ENCODE measurements around the gene PDYN. TPM values are rescaled to one million over a fixed set of nuclear protein-coding genes. Genes with fewer than 3 reads are reported as not detected.

Gene PDYN
- total RNA-seq, 1 donor from 2014 or later: not detected

DNA sequence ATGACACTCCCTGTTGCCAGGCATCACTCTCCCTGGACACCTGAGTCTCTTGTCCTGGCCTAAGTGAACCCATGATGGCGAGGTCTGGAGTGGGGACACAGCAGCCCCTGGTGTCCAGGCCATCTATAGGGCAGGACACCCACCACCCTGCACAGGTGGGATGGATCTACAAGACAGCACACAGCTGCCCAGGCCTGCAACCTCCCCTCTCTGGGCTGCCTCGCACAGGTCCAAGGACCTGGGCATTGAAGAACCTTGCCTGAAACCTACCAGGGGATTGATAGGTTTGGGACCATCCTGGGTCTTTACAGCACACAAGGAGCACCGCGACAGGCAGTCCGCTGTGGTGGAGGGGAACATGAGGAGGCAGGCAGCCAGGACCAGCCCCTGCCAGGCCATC, 11.2 kb downstream of the PDYN start:
- no peak overlapping the region for H3K4me3 ChIP-seq
- DNase-seq: no peak
- peaks cover 78% of the 10 kb centered on the region for H3K27me3 ChIP-seq (ENCODE audit: low read depth)
- H3K9me3 ChIP-seq (replicated peaks): no peaks in the 10 kb centered on the region
- intact Hi-C loops (cut with micrococcal nuclease): no loop called here
- no peaks in the 10 kb centered on the region for H3K36me3 ChIP-seq
- no peaks in the 10 kb centered on the region for H3K4me1 ChIP-seq
- TF ChIP-seq, protein P1, sequence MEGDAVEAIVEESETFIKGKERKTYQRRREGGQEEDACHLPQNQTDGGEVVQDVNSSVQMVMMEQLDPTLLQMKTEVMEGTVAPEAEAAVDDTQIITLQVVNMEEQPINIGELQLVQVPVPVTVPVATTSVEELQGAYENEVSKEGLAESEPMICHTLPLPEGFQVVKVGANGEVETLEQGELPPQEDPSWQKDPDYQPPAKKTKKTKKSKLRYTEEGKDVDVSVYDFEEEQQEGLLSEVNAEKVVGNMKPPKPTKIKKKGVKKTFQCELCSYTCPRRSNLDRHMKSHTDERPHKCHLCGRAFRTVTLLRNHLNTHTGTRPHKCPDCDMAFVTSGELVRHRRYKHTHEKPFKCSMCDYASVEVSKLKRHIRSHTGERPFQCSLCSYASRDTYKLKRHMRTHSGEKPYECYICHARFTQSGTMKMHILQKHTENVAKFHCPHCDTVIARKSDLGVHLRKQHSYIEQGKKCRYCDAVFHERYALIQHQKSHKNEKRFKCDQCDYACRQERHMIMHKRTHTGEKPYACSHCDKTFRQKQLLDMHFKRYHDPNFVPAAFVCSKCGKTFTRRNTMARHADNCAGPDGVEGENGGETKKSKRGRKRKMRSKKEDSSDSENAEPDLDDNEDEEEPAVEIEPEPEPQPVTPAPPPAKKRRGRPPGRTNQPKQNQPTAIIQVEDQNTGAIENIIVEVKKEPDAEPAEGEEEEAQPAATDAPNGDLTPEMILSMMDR (IDR thresholded peaks at IDR 0.05; ENCODE audit: borderline replicate concordance): no peak
- H3K27ac ChIP-seq (replicated peaks): no peak overlapping the region

DNA sequence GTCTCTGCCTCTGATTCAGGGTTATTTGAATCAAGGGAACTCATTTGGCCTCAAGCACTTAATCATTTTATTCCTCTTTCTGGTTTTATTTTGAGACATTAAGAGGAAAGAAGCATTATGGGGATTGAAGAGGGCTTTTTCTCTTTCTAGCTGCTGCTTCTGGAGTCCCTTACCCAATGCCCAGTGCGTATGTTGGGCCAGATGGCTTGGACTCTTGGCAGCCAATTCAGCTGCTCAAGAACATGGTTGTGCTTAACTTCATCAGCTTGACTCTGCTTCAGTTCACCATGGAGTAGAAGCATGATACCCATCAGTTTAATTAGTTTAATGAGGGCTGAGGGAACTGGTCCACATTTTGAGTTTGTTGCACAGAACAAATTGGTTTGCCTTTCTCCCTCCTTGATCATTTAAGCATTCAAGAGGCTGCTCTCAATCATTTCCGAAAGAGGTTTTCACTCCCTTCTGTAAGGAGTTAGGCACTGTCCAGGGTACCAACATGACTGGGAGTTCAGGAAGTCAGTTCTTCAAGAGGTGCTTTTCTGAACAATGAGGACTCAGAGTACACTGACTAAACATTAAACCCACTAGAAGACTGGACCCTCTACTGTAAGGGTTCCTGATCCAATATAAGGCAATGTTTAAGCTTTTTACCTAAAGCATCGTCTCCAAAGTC, 14.6 kb downstream of the PDYN start:
- H3K4me3 ChIP-seq: no peak overlapping the region
- no peaks in the 10 kb centered on the region for H3K9me3 ChIP-seq (replicated peaks)
- DNase-seq: no peak
- no peak overlapping the region for H3K27ac ChIP-seq (replicated peaks)
- TF ChIP-seq, protein P1 (IDR thresholded peaks at IDR 0.05; ENCODE audit: borderline replicate concordance): no peak
- peaks cover 58% of the 10 kb centered on the region for H3K27me3 ChIP-seq (ENCODE audit: low read depth)
- intact Hi-C loops (cut with micrococcal nuclease): no loop called here
- no peaks in the 10 kb centered on the region for H3K4me1 ChIP-seq
- H3K36me3 ChIP-seq: no peaks in the 10 kb centered on the region

DNA sequence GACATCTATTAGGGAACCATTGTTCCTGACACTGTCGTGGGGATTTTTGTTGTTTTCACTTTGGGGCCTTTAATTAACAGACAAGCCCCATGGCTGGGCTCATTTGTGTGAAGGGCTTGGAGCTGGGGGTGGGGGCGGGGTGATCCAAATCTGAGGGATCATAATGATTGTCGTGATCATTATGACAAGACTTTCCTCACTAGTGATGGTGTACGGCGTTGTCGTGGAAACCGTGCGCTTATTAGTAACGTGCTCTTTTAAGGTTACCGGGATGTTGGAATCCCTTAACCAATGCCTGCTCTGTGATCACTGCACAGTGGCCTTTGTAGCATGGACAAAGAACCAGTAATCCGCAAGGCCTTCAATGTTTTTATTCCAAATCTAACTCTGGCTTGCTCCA, 18.6 kb downstream of the PDYN start:
- no peak for DNase-seq
- no peaks in the 10 kb centered on the region for H3K36me3 ChIP-seq
- H3K27ac ChIP-seq (replicated peaks): no peak overlapping the region
- H3K9me3 ChIP-seq (replicated peaks): no peaks in the 10 kb centered on the region
- H3K27me3 ChIP-seq (ENCODE audit: low read depth): peaks cover 72% of the 10 kb centered on the region
- TF ChIP-seq, protein P1 (IDR thresholded peaks at IDR 0.05; ENCODE audit: borderline replicate concordance): no peak
- H3K4me3 ChIP-seq: no peak overlapping the region
- H3K4me1 ChIP-seq: no peaks in the 10 kb centered on the region
- intact Hi-C loops (cut with micrococcal nuclease): no loop called here

DNA sequence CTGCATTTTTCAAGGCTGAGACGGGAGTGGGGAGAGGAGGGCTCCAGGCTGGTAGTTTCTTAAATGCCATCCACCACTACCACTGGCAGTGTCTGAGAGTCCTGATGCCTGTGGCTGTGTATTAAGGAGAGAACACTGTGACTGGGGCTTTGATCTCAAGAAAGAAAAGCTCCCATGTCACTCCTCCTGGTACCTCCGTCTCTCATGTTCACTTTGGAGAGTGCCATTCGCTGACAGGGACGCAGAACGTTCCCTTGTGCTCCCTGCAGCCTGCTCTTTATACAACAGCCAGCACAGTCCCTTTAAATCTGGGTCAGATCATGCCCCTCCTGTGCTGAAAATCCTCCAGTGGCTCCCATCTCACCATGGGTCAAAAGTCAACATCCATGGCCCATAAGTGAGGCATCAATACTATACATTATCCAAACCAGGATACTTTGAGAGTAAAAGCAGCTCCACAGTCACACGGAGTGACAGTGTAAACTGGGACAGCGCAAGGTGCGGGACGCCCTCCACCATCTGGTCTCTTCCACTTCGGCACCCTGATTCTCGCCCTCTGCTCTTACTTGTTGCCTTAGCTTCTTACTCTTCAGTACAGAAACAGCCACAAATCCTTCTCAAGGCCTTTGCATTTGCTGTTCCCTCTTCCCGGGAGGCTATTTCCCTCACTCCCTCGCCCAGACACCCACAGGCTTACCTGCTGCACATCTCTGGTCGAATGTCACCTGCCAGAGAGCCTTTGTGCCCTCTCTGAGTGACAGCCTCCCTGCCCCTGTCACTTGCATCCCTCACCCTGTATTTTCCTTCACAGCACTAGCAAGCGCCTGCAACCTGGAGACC, 20.0 kb downstream of the PDYN start:
- Histone ChIP-seq H3K4me3 (no peak overlapping the region), H3K9me3 (replicated peaks) (no peaks in the 10 kb centered on the region), H3K4me1 (no peaks in the 10 kb centered on the region), H3K27ac (replicated peaks) (no peak overlapping the region), H3K36me3 (no peaks in the 10 kb centered on the region), H3K27me3 (ENCODE audit: low read depth) (peaks cover 73% of the 10 kb centered on the region)
- TF ChIP-seq, protein P1 (IDR thresholded peaks at IDR 0.05; ENCODE audit: borderline replicate concordance): no peak
- intact Hi-C loops (cut with micrococcal nuclease): no loop called here
- DNase-seq: no peak

DNA sequence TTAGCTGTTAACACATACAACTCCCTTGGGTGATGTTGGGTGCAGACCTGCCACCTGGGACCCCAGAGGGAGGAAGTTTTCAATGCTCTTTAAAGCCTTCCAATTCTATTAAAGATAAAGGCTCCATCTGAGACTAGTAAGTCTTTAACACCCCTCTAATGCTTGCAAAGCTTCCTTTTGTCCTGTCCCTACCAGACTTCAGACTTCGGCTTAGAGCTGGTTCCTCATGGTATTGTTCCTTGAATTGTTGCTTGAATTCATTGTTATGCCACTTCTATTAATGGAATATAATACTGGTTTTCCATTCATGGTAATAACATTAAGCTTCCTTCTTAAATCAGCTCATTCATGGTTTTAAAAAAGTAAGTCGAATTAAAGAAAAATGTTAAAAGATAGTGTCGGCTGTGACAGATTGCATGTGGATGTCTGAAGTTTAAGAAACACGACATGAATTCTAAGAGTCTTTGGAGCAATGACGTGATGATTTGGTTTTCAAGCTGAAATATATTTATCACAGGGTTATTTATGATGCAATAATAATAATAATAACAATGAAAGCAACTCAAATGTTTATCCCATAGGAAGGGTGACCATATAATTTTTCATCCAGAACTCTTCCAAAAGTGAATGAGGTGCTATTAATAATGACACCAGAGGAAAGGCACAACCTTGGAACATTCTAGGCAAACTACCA, 21.8 kb downstream of the PDYN start:
- no peaks in the 10 kb centered on the region for H3K36me3 ChIP-seq
- no peaks in the 10 kb centered on the region for H3K4me1 ChIP-seq
- peaks cover 71% of the 10 kb centered on the region for H3K27me3 ChIP-seq (ENCODE audit: low read depth)
- H3K9me3 ChIP-seq (replicated peaks): no peaks in the 10 kb centered on the region
- H3K4me3 ChIP-seq: no peak overlapping the region
- no peak overlapping the region for H3K27ac ChIP-seq (replicated peaks)
- intact Hi-C loops (cut with micrococcal nuclease): no loop called here
- DNase-seq: no peak
- TF ChIP-seq, protein P1 (IDR thresholded peaks at IDR 0.05; ENCODE audit: borderline replicate concordance): no peak
